K562 (cell line): ENCODE measurements around the gene IRF2BP2. TPM values are rescaled to one million over a fixed set of nuclear protein-coding genes. Genes with fewer than 3 reads are reported as not detected.
A peak's percentile ranks its signal among the peaks of the same experiment; 100 is the strongest.

Experiments used
- ATAC-seq: fragments of 200-7000 bp; cut with Tn5 transposase; 3 replicates; pipeline ENCODE4 v1.9.1; 2020; ENCODE audit warnings: moderate library complexity
- BruUV-seq: library from RNA; stranded (reverse); fragments of 400-500 nt; replicated peaks from 2 replicates; lab custom pipeline; 2021; lab: Mats Ljungman, UMichigan
- CTCF ChIA-PET: fragments of 300-600 bp; formaldehyde crosslinking; extraction: SDS; loops from one replicate; lab custom pipeline; 2021; ENCODE audit warnings: low intra/inter-chr PET ratio; lab: Yijun Ruan, JAX
- POLR2A ChIA-PET: fragments of 300-600, 350-650 bp; sonication (Branson Sonifier 250); formaldehyde crosslinking; extraction: SDS; loops from one replicate; lab custom pipeline; 2021; ENCODE audit warnings: antibody characterized with exemption, inconsistent platforms; lab: Yijun Ruan, JAX
- DNase-seq, 4 experiments: peaks; one replicate each; pipeline versions ENCODE4 v3.0.0 to v3.0.0-alpha.2; 2011 to 2018; ENCODE audit warnings: low spot score in 3 of 4, mixed read lengths in 3 of 4; ENCODE audit errors: extremely low read depth in 1 of 4
- FAIRE-seq: peaks from 2 replicates; lab custom pipeline; 2011; peaks lifted over from hg19 to GRCh38; lab: Jason Lieb, UNC
- H2AFZ ChIP-seq: 2 replicates; pipeline ENCODE4 v1.6.0; 2011; ENCODE audit warnings: low read depth, low read length, control low read depth, inconsistent platforms
- H3K27ac ChIP-seq: fragments of 200-600 bp; 3 replicates; pipeline ENCODE4 v1.8.0; 2011; ENCODE audit warnings: low read depth, mild to moderate bottlenecking, control low read depth, inconsistent platforms, low read length, moderate library complexity, mixed read lengths; ENCODE audit errors: extremely low read depth
- H3K27me3 ChIP-seq, 2 experiments: fragments of 300-600 bp in 1 of 2; 2 replicates in 1 of 2; 3 replicates in 1 of 2; pipeline versions ENCODE4 v1.6.0 to v1.8.0; 2011; ENCODE audit warnings: inconsistent platforms in 2 of 2, low read length in 2 of 2, mild to moderate bottlenecking in 1 of 2, mixed read lengths in 1 of 2, moderate library complexity in 1 of 2; ENCODE audit not compliant: control insufficient read depth in 2 of 2, insufficient read depth in 2 of 2
- H3K36me3 ChIP-seq: fragments of 300-600 bp; 3 replicates; pipeline ENCODE4 v1.8.0; 2011; ENCODE audit warnings: mild to moderate bottlenecking, low read length, inconsistent platforms; ENCODE audit not compliant: control insufficient read depth, insufficient read depth
- H3K4me1 ChIP-seq, 2 experiments: fragments of 200-600 bp in 1 of 2; replicated peaks in 1 of 2; 2 replicates in 1 of 2; 3 replicates in 1 of 2; pipeline versions ENCODE4 v1.5.1 to v1.8.0; 2011; ENCODE audit warnings: inconsistent platforms in 2 of 2, low read length in 2 of 2, mild to moderate bottlenecking in 1 of 2, mixed read lengths in 1 of 2, moderate library complexity in 1 of 2; ENCODE audit not compliant: control insufficient read depth in 2 of 2, insufficient read depth in 2 of 2
- H3K4me2 ChIP-seq: 2 replicates; pipeline ENCODE4 v1.6.1; 2011; ENCODE audit warnings: low read length, control low read depth, inconsistent platforms, mixed read lengths; ENCODE audit not compliant: insufficient read depth
- H3K4me3 ChIP-seq: fragments of 200-600 bp; sonication (generic), shearing (Covaris generic); 2 replicates; pipeline ENCODE4 v1.5.1; 2016; ENCODE audit warnings: control low read depth, inconsistent platforms
- H3K79me2 ChIP-seq: fragments of 200-600 bp; 3 replicates; pipeline ENCODE4 v1.8.0; 2011; ENCODE audit warnings: low read length, inconsistent platforms; ENCODE audit not compliant: control insufficient read depth, insufficient read depth
- H3K9ac ChIP-seq, 2 experiments: 2 replicates each; pipeline versions ENCODE4 v1.6.0 to v1.6.1; 2011; ENCODE audit warnings: low read depth in 2 of 2, low read length in 2 of 2, control low read depth in 1 of 2, inconsistent platforms in 1 of 2, mild to moderate bottlenecking in 1 of 2, mixed read lengths in 1 of 2; ENCODE audit not compliant: insufficient read depth in 1 of 2
- H3K9me1 ChIP-seq: one replicate; pipeline ENCODE4 v1.6.0; 2011; ENCODE audit warnings: inconsistent platforms, mild to moderate bottlenecking, low read length, moderate library complexity; ENCODE audit not compliant: control insufficient read depth, insufficient read depth
- H3K9me3 ChIP-seq: replicated peaks from 2 replicates; pipeline ENCODE4 v1.5.1; 2011; ENCODE audit warnings: low read depth, low read length, inconsistent platforms; ENCODE audit not compliant: control insufficient read depth, insufficient read depth
- H4K20me1 ChIP-seq: replicated peaks from 2 replicates; pipeline ENCODE4 v1.6.1; 2011; ENCODE audit warnings: low read length, inconsistent platforms, mixed read lengths; ENCODE audit not compliant: control insufficient read depth, insufficient read depth
- ADNP ChIP-seq: fragments of 200-800 bp; sonication (Bioruptor generic); IDR thresholded peaks from 2 replicates; pipeline ENCODE4 v1.6.1; 2016; ENCODE audit warnings: missing genetic modification characterization, missing compliant biosample characterization
- ARID2 ChIP-seq: fragments of 450-650 bp; IDR thresholded peaks from 2 replicates; pipeline ENCODE4 v1.6.1; 2017; ENCODE audit warnings: antibody characterized with exemption, mild to moderate bottlenecking
- ATF4 ChIP-seq: fragments of 450-650 bp; formaldehyde crosslinking; IDR thresholded peaks from 2 replicates; pipeline ENCODE4 v1.4.0; 2022; ENCODE audit warnings: mild to moderate bottlenecking, moderate library complexity
- ATF7 ChIP-seq: fragments of 450-650 bp; IDR thresholded peaks from 2 replicates; pipeline ENCODE4 v1.7.1; 2014; ENCODE audit warnings: mild to moderate bottlenecking, moderate library complexity
- BCOR ChIP-seq: fragments of 450-650 bp; IDR thresholded peaks from 2 replicates; pipeline ENCODE4 v1.6.1; 2016
- BRD9 ChIP-seq: fragments of 450-650 bp; IDR thresholded peaks from 2 replicates; pipeline ENCODE4 v1.6.1; 2018; ENCODE audit warnings: low read depth; ENCODE audit not compliant: partially characterized antibody
- CBFA2T3 ChIP-seq: fragments of 450-650 bp; IDR thresholded peaks from 2 replicates; pipeline ENCODE4 v1.6.1; 2017
- KDM1A ChIP-seq, 2 experiments: fragments of 450-650 bp; IDR thresholded peaks; 2 replicates each; pipeline ENCODE4 v1.6.1; 2016; ENCODE audit warnings: mild to moderate bottlenecking in 2 of 2
- MEF2D ChIP-seq: conservative IDR thresholded peaks from 2 replicates; pipeline ENCODE4 v1.6.1; 2016; ENCODE audit warnings: low read depth, missing genetic modification characterization, missing compliant biosample characterization
- POLR3G ChIP-seq: IDR thresholded peaks from 2 replicates; pipeline ENCODE4 v1.6.1; 2011; ENCODE audit not compliant: insufficient read length, insufficient replicate concordance; ENCODE audit errors: extremely low read depth
- RBM25 ChIP-seq: fragments of 200-400 bp; formaldehyde crosslinking; IDR thresholded peaks from 2 replicates; pipeline ENCODE4 v1.6.1; 2018; ENCODE audit warnings: low read length, low read depth, moderate library complexity; ENCODE audit not compliant: severe bottlenecking
- SAP30 ChIP-seq: fragments of 200-600 bp; sonication (generic); IDR thresholded peaks from 2 replicates; pipeline ENCODE4 v1.6.1; 2012; ENCODE audit warnings: borderline replicate concordance, low read depth, mild to moderate bottlenecking, moderate library complexity, low read length, control low read depth, inconsistent platforms; ENCODE audit not compliant: insufficient read depth, poor library complexity, severe bottlenecking
- SNIP1 ChIP-seq: fragments of 450-650 bp; IDR thresholded peaks from 2 replicates; pipeline ENCODE4 v1.7.1; 2017; ENCODE audit warnings: low read depth, mild to moderate bottlenecking
- TAF9B ChIP-seq: fragments of 450-650 bp; IDR thresholded peaks from 2 replicates; pipeline ENCODE4 v1.6.1; 2018; ENCODE audit warnings: mild to moderate bottlenecking; ENCODE audit not compliant: partially characterized antibody
- THRB ChIP-seq: fragments of 450-650 bp; formaldehyde crosslinking; conservative IDR thresholded peaks from 2 replicates; pipeline ENCODE4 v1.4.0; 2022; ENCODE audit warnings: mild to moderate bottlenecking, missing genetic modification characterization
- TRIM25 ChIP-seq: fragments of 450-650 bp; IDR thresholded peaks from 2 replicates; pipeline ENCODE4 v1.7.0; 2016; ENCODE audit warnings: borderline replicate concordance
- ZBTB33 ChIP-seq: sonication (generic); formaldehyde crosslinking; IDR thresholded peaks from 2 replicates; pipeline ENCODE4 v1.8.1; 2023; ENCODE audit warnings: mild to moderate bottlenecking, missing genetic modification reagents
- ZNF146 ChIP-seq: IDR thresholded peaks from one replicate; pipeline ENCODE4 v1.6.1; 2018; ENCODE audit warnings: missing compliant biosample characterization; ENCODE audit not compliant: unreplicated experiment
- ZNF586 ChIP-seq: fragments of 450-650 bp; formaldehyde crosslinking; conservative IDR thresholded peaks from 2 replicates; pipeline ENCODE4 v1.4.0; 2020; ENCODE audit warnings: mild to moderate bottlenecking, moderate library complexity
- WGBS: fragments of 100-300 bp; shearing (Covaris generic); methylation state at CpG from one replicate; pipeline ENCODE4 v1.1.6; 2016; ENCODE audit warnings: low coverage, mixed read lengths; ENCODE audit not compliant: insufficient coverage; ENCODE audit errors: missing lambda C conversion rate; 5-methylcytosine and 5-hydroxymethylcytosine counted together
- in situ Hi-C: fragments of 300-500 bp; cut with MboI; formaldehyde crosslinking; loops from 4 replicates; pipeline ENCODE4 v1.15.0; 2018; ENCODE audit warnings: inconsistent platforms, mixed read lengths
- intact Hi-C: fragments of 100-400 bp; cut with micrococcal nuclease; formaldehyde crosslinking; loops from 2 replicates; pipeline ENCODE4 v1.14.2; 2022
- polyA plus RNA-seq, 8 experiments: library from polyadenylated mRNA; depleted of rRNA in 4 of 8; stranded (reverse) in 5 of 8; unstranded in 3 of 8; fragments of >200 nt; fragmentation: Nextera tagmentation in 2 of 8; fragmentation: Illumina TruSeq in 1 of 8; extraction: Ambion mirVana in 2 of 8; extraction: Trizol in 1 of 8; gene quantifications; 2 replicates each; pipeline versions ENCODE4 v1.2.1 to v1.2.3, GENCODE V29; 2011 to 2014; ENCODE audit warnings: inconsistent platforms in 1 of 8, missing spikeins in 1 of 8
- total RNA-seq, 7 experiments: library from RNA; depleted of rRNA in 6 of 7; stranded (reverse); fragments of >200 nt in 6 of 7; fragmentation: Illumina TruSeq in 2 of 7; extraction: Trizol in 2 of 7; gene quantifications; 2 replicates each; pipeline versions ENCODE4 v1.2.1 to v1.2.3, GENCODE V29; 2011 to 2021; ENCODE audit warnings: low replicate concordance in 1 of 7

The IRF2BP2 gene
- total and polyA plus RNA-seq, 9 of the 15 experiments (the other 6 are each of a cell fraction or from before 2014, with no cell fraction given), result 7.7 to 68.6 (median 22.1) TPM

GRCh38 chr1:234642428-234642827 lies 32.5 kb upstream of the IRF2BP2 start:
- Histone ChIP-seq H3K4me1 (no peaks in the 10 kb centered on the region; a peak in 2 of 5 replicates), H3K36me3 (no peaks in the 10 kb centered on the region), H3K27ac (no peak overlapping the region), H3K9me1 (no peaks in the 10 kb centered on the region), H4K20me1 (no peaks in the 10 kb centered on the region), H3K4me3 (no peak overlapping the region), H3K9me3 (peaks cover 5% of the 10 kb centered on the region), H3K4me2 (no peak overlapping the region), H3K79me2 (no peaks in the 10 kb centered on the region), H2AFZ (no peak overlapping the region), H3K27me3 (no peaks in the 10 kb centered on the region; a peak in 1 of 5 replicates), H3K9ac (no peak overlapping the region)
- in situ Hi-C loops (no loop called here), intact Hi-C loops (no loop called here)
- POLR2A ChIA-PET, result interaction anchor here (0.6 to 1.0 kb wide), 3 partner anchors 9 to 340 kb away, joined by 3 to 4 read pairs (median 3); no protein-coding TSS in a partner anchor
- DNase-seq (no peak), ATAC-seq (no peak), FAIRE-seq (no peak)
- BruUV-seq, result no TSS peak
- CTCF ChIA-PET, result no interaction called here
- WGBS, result 55% methylated on average over 2 of the region's 2 CpGs
- TF ChIP-seq BRD9 (no peak), ZNF586 (no peak), ATF4 (CRISPR knock-in tag) (no peak), ARID2 (no peak), ZBTB33 (no peak), POLR3G (no peak), BCOR (peak; percentile 65), CBFA2T3 (no peak), TRIM25 (no peak), ADNP (tag) (peak; percentile 39; the same call in 1 of the 2 replicates), ZNF146 (CRISPR knock-in tag) (peak; percentile 97), ATF7 (no peak), SNIP1 (no peak), MEF2D (tag) (no peak), TAF9B (no peak), RBM25 (peak; percentile 80), THRB (CRISPR knock-in tag) (no peak), KDM1A (IDR thresholded peaks at IDR 0.05) (peak in 1 of 2 experiments; percentile 40; a peak in 3 of 4 replicates), SAP30 (no peak)
